ENCODE results near the gene SWAP70.

The SWAP70 gene

DNA sequence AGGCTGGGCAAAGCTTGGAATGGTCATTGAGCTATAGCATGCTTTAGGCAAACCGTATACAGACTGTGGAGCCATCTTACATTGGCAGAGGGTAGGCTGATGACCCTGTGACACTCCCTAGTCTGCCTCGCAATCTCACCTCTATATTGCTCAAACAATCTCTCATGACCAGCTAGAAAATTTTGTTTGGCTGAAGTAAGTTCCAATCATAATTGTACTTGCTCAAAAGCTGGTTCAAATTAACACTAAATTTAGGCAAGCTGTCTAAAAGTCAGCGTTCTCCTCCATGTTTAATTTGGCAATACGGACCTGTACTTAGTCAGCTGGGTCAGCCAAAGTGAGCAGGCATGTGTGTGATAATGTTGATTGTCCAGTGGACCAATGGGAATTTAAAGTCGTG lies 133.0 kb downstream of the SWAP70 start:
- no peak for DNase-seq (ENCODE audit: low read depth)
- H3K4me3 ChIP-seq (ENCODE audit: low read depth, low read length), result no peak overlapping the region
- TF ChIP-seq, protein P1, sequence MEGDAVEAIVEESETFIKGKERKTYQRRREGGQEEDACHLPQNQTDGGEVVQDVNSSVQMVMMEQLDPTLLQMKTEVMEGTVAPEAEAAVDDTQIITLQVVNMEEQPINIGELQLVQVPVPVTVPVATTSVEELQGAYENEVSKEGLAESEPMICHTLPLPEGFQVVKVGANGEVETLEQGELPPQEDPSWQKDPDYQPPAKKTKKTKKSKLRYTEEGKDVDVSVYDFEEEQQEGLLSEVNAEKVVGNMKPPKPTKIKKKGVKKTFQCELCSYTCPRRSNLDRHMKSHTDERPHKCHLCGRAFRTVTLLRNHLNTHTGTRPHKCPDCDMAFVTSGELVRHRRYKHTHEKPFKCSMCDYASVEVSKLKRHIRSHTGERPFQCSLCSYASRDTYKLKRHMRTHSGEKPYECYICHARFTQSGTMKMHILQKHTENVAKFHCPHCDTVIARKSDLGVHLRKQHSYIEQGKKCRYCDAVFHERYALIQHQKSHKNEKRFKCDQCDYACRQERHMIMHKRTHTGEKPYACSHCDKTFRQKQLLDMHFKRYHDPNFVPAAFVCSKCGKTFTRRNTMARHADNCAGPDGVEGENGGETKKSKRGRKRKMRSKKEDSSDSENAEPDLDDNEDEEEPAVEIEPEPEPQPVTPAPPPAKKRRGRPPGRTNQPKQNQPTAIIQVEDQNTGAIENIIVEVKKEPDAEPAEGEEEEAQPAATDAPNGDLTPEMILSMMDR (IDR thresholded peaks at IDR 0.05; ENCODE audit: low read depth, low read length, missing control alignments), result no peak

DNA sequence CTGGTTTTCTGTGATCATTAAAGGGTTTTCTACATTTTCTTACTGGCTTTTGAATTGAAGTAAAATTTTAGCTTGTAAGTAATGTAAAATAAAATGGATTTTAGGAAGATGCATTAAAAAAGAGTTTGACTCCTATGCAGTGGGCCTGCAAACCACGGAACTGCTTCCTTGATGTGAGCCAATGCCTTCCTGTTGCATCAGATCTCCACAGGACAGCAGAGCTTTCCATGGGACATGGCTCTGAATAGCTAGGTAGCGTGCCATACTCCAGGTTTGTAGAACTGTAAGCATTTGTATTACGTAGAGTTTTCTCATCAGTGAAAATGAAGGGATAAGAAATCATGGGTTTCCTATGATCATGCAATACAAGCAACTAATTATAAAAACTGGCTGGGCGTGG lies 133.4 kb downstream of the SWAP70 start:
- TF ChIP-seq, protein P1 (IDR thresholded peaks at IDR 0.05; ENCODE audit: low read depth, low read length, missing control alignments), result no peak
- no peak for DNase-seq (ENCODE audit: low read depth)
- H3K4me3 ChIP-seq (ENCODE audit: low read depth, low read length), result no peak overlapping the region

DNA sequence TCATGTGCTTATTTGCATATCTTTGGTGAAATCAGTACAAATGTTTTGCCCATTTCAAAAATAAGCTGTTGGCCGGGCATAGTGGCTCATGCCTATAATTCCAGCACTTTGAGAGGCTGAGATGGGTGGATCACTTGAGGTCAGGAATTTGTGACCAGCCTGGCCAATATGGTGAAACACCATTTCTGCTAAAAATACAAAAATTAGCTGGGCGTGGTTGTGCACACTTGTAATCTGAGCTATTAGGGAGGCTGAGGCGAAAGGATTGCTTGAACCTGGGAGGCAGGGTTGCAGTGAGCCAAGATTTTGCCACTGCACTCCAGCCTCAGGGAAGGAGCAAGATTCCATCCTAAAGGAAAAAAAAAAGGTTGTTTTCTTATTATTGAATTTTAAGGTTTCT lies 136.0 kb downstream of the SWAP70 start:
- TF ChIP-seq, protein P1 (IDR thresholded peaks at IDR 0.05; ENCODE audit: low read depth, low read length, missing control alignments), result no peak
- no peak overlapping the region for H3K4me3 ChIP-seq (ENCODE audit: low read depth, low read length)
- no peak for DNase-seq (ENCODE audit: low read depth)

DNA sequence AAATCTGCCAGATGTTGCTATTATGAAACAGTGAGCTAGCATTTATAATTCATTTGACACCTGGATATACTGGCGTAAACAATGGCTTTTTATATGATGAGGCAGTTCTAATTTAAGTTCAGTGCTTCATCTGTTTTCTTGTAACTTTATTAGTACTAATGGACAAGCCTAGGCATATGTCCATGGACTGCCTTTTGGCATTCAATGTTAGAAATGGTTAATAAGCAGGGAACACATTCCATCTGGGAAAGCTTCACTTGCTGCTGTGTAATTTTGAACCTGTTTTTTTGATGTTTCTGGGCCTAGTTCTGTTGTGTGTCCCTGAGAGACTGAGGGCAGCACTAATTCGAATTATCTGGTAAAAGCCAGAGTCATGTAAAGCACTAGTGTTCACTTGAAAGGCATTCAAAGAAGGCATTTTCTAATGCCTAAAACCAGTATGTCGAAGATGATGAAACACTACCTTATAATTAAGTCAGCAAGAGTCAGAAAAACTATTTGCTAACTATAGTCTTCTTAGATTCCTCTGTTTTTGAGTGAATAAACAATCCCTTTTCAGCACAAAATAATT lies 138.5 kb downstream of the SWAP70 start:
- no peak overlapping the region for H3K4me3 ChIP-seq (ENCODE audit: low read depth, low read length)
- TF ChIP-seq, protein P1 (IDR thresholded peaks at IDR 0.05; ENCODE audit: low read depth, low read length, missing control alignments), result no peak
- DNase-seq (ENCODE audit: low read depth), result no peak

All from GM12864 (cell line).